ENCODE data around the gene CAMSAP1. TPM values are rescaled to one million over a fixed set of nuclear protein-coding genes. Genes with fewer than 3 reads are reported as not detected.
"Not testable (repeated sequence)": the region's sequence is repeated elsewhere in the genome, so short reads cannot be mapped to it uniquely, and the experiment has no call there.

The CAMSAP1 gene
- total RNA-seq, 1 experiment from 2014 or later, result 16.7 TPM

- intact Hi-C loops (cut with micrococcal nuclease; ENCODE audit: unreplicated experiment), result no loop called here
- no peak for DNase-seq
- H3K27me3 ChIP-seq (ENCODE audit: insufficient read depth, low read depth), result no peaks in the 10 kb centered on the region
- no peaks in the 10 kb centered on the region for H4K20me1 ChIP-seq (ENCODE audit: insufficient read depth)
- no peaks in the 10 kb centered on the region for H3K9me2 ChIP-seq (ENCODE audit: insufficient read depth)
- CTCF ChIA-PET, result no interaction called here
- no peaks in the 10 kb centered on the region for H3F3A ChIP-seq (ENCODE audit: insufficient read depth, low read depth)
- TF ChIP-seq EZH2 (IDR thresholded peaks at IDR 0.05; ENCODE audit: low read depth), result no peak
- TF ChIP-seq, protein P1, sequence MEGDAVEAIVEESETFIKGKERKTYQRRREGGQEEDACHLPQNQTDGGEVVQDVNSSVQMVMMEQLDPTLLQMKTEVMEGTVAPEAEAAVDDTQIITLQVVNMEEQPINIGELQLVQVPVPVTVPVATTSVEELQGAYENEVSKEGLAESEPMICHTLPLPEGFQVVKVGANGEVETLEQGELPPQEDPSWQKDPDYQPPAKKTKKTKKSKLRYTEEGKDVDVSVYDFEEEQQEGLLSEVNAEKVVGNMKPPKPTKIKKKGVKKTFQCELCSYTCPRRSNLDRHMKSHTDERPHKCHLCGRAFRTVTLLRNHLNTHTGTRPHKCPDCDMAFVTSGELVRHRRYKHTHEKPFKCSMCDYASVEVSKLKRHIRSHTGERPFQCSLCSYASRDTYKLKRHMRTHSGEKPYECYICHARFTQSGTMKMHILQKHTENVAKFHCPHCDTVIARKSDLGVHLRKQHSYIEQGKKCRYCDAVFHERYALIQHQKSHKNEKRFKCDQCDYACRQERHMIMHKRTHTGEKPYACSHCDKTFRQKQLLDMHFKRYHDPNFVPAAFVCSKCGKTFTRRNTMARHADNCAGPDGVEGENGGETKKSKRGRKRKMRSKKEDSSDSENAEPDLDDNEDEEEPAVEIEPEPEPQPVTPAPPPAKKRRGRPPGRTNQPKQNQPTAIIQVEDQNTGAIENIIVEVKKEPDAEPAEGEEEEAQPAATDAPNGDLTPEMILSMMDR (conservative IDR thresholded peaks at IDR 0.05), result no peak
- no TSS peak for BruUV-seq (replicated peaks)
- H3K36me3 ChIP-seq (ENCODE audit: low read depth), result no peaks in the 10 kb centered on the region
- POLR2A ChIA-PET (ENCODE audit: unreplicated experiment), result no interaction called here
- H3K9me3 ChIP-seq (ENCODE audit: insufficient read depth, low read depth), result no peaks in the 10 kb centered on the region
- H3K79me2 ChIP-seq (ENCODE audit: low read depth), result no peaks in the 10 kb centered on the region
- no peak overlapping the region for H3K4me3 ChIP-seq
- H2AFZ ChIP-seq, result no peak overlapping the region
- no peak overlapping the region for H3K4me2 ChIP-seq
- H3K4me1 ChIP-seq (replicated peaks; ENCODE audit: insufficient read depth), result no peaks in the 10 kb centered on the region
- H3K27ac ChIP-seq, result no peak overlapping the region
These were observed 38.6 kb upstream of the CAMSAP1 start for GRCh38 chr9:135945969-135946368.

- H3F3A ChIP-seq (ENCODE audit: insufficient read depth, low read depth), result no peaks in the 10 kb centered on the region
- H3K79me2 ChIP-seq (ENCODE audit: low read depth), result no peaks in the 10 kb centered on the region
- no peak overlapping the region for H2AFZ ChIP-seq
- no TSS peak for BruUV-seq (replicated peaks)
- ChIA-PET POLR2A (ENCODE audit: unreplicated experiment) (no interaction called here), CTCF (no interaction called here)
- H3K4me1 ChIP-seq (replicated peaks; ENCODE audit: insufficient read depth), result no peaks in the 10 kb centered on the region
- H4K20me1 ChIP-seq (ENCODE audit: insufficient read depth), result no peaks in the 10 kb centered on the region
- intact Hi-C loops (cut with micrococcal nuclease; ENCODE audit: unreplicated experiment), result no loop called here
- no peak overlapping the region for H3K27ac ChIP-seq
- no peak overlapping the region for H3K4me3 ChIP-seq
- no peak overlapping the region for H3K4me2 ChIP-seq
- H3K9me2 ChIP-seq (ENCODE audit: insufficient read depth), result no peaks in the 10 kb centered on the region
- H3K27me3 ChIP-seq (ENCODE audit: insufficient read depth, low read depth), result no peaks in the 10 kb centered on the region
- H3K36me3 ChIP-seq (ENCODE audit: low read depth), result no peaks in the 10 kb centered on the region
- H3K9me3 ChIP-seq (ENCODE audit: insufficient read depth, low read depth), result no peaks in the 10 kb centered on the region
- DNase-seq, result no peak
- no peak for TF ChIP-seq EZH2 (IDR thresholded peaks at IDR 0.05; ENCODE audit: low read depth)
- TF ChIP-seq, protein P1 (conservative IDR thresholded peaks at IDR 0.05), result no peak
These were observed 37.3 kb upstream of the CAMSAP1 start for GRCh38 chr9:135944444-135945252.

DNA sequence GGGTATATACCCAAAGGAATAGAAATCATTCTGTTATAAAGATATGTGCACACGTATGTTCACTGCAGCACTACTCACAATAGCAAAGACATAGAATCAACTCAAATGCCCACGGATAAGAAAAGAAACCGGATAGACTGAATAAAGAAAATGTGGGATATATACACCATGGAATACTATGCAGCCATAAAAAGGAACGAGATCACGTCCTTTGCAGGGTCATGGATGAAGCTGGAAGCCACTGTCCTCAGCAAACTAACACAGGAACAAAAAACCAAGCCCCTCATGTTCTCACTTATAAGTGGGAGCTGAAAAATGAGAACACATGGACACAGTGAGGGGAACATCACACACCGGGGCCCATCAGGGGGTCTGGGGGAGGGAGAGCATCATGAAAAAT, 36.3 kb upstream of the CAMSAP1 start:
- H3K4me1 ChIP-seq (replicated peaks; ENCODE audit: insufficient read depth); POLR2A ChIA-PET (ENCODE audit: unreplicated experiment); H3K4me3 ChIP-seq; H3K9me3 ChIP-seq (ENCODE audit: insufficient read depth, low read depth); H3F3A ChIP-seq (ENCODE audit: insufficient read depth, low read depth); CTCF ChIA-PET; H3K27me3 ChIP-seq (ENCODE audit: insufficient read depth, low read depth); H2AFZ ChIP-seq; H3K9me2 ChIP-seq (ENCODE audit: insufficient read depth); H3K79me2 ChIP-seq (ENCODE audit: low read depth); DNase-seq; H3K27ac ChIP-seq; BruUV-seq (replicated peaks); H3K4me2 ChIP-seq; intact Hi-C loops (cut with micrococcal nuclease; ENCODE audit: unreplicated experiment); H4K20me1 ChIP-seq (ENCODE audit: insufficient read depth); H3K36me3 ChIP-seq (ENCODE audit: low read depth): not testable (repeated sequence)

Measured in PC-9 (cell line).